ENCODE results near the gene PET100. TPM values are rescaled to one million over a fixed set of nuclear protein-coding genes. Genes with fewer than 3 reads are reported as not detected.

Gene PET100
- total RNA-seq, result 4.7 and 9.1 TPM in 2 replicates

GRCh38 chr19:7629347-7630054 lies at the start of gene PET100, which contains the start of gene XAB2:
Gene PET100 (plus strand): TSS chr19:7629793. CDS start chr19:7629834, 41 bp downstream.
Gene XAB2 (minus strand): TSS chr19:7629545. CDS start chr19:7629527, 18 bp downstream.

DNA sequence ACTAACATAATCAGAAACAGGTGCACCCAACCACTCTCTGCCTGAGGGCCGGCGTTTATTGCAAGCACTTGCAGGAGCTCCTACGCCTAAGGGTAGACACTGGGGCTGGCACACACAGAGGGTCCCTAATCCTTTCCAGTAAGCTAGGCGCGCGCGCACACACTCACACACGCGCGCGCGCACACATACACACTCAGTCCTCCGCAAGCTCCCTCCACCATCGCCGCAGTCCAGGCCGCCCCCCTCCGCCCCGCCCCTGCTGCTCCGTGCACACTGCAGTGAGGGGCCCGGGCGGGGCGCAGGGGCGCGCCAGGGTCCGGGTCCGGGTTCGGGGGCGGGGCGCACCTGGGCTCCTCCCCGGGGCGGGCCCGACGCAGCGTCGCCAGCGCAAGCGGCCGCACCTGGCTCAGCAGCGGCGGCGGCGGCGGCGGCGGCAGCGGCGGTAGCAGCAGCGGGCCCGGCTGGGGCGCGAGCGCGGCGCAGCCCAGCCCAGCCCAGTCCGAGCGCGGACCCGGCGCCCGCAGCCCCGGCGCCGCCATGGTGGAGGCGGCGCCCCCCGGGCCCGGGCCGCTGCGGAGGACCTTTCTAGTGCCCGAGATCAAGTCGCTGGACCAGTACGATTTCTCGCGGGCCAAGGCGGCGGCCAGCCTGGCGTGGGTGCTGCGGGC lies 34.0 kb upstream of the PET100 start, which contains the start of gene CAMSAP3:
TSS of gene CAMSAP3 (plus strand) at position 398 of the 668 bp plus-strand sequence. CDS start at position 538, 140 bp downstream.

GRCh38 chr19:7633698-7634097 lies 4.1 kb downstream of the PET100 start, which contains the start of gene PCP2:
Gene PCP2 (minus strand): TSS chr19:7633719. CDS start chr19:7633457, 262 bp downstream.

GRCh38 chr19:7636691-7637373 lies 7.2 kb downstream of the PET100 start, which contains the start of gene STXBP2:
Gene STXBP2 (plus strand): TSS chr19:7637110. CDS start chr19:7637150, 40 bp downstream.

DNA sequence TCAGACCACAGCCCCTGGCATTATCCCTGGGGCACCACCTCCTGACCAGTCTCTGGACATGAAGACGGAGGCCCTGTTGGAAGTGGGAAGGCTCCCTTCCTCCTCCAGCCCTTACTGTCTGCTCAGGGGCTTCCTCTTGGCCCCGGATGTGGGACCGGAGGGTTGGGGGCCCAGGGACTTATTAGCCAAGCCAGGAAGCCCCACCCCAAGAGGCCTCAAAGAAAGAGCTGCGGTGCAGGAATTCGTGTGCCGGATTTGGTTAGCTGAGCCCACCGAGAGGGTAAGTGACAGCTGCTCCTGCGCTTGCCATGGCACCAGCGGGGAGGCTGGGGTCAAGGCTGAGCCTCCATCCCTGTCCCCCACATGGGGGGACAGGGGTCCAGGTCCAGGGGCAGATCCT lies 39.2 kb downstream of the PET100 start, which contains the start of gene RETN:
TSS of gene RETN (plus strand) at position 208 of the 400 bp plus-strand sequence. CDS start 278 bp downstream, outside the sequence.

GRCh38 chr19:7676854-7677253 lies 47.3 kb downstream of the PET100 start, which contains the start of gene MCEMP1:
Gene MCEMP1 (plus strand): TSS chr19:7677090. CDS start chr19:7677121, 31 bp downstream.

DNA sequence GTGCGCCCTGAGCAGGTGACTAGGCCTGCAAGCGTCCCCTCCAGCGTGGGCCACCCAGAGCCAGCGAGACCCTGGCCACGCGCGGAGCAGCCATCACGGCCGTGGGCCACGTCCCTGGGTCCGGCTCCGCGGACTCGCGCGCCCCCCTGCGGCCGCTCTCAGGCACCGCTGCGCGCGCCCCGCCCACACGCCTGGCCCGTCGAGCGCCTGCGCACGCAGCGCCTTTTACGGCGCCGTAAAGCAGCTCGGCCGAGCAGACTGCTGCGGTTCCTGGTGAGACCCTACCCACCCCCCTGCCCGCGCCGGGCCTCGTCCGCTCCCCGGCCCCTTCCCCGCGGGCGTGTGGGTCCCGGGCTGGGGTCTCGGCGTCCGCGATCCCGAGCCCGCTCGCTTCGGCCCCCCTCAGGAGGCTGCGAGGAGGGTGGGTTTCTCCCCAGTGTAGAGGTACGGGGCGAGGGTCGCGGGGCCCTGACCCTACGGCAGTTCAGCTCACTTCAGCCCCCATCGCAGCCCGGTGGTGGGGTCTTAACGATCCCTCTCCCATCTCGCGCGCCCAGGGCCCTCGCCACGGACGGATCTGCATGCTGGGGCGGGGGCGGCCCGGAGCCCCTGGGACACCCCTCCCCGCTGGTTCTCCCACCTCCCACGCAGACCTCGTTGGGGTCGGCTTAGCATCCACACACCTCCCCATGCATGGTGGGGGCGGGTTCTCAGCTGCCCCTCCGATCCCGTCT lies 51.2 kb downstream of the PET100 start, which contains the start of gene TRAPPC5:
TSS of gene TRAPPC5 (plus strand) at position 228 of the 734 bp plus-strand sequence. CDS start 1,421 bp downstream, outside the sequence.

Other genes with a start within 250 kb of the PET100 start
- 1.8 and 2.0 TPM in 2 replicates for gene PEX11G, start 140.8 kb upstream of the PET100 start, total RNA-seq
- gene ZNF358, start 113.7 kb upstream of the PET100 start, total RNA-seq, result 22.7 and 31.2 TPM in 2 replicates
- gene MCOLN1, start 107.2 kb upstream of the PET100 start, total RNA-seq, result 6.5 and 8.8 TPM in 2 replicates
- 96.8 and 167 TPM in 2 replicates for gene PNPLA6, start 94.1 kb upstream of the PET100 start, total RNA-seq
- gene CAMSAP3, start 33.9 kb upstream of the PET100 start, total RNA-seq, result not detected in 2 replicates
- gene XAB2, start 248 bp upstream of the PET100 start, total RNA-seq, result 36.1 and 40.1 TPM in 2 replicates
- not detected in 2 replicates for gene PCP2, start 3.9 kb downstream of the PET100 start, total RNA-seq
- 5.4 and 14.9 TPM in 2 replicates for gene STXBP2, start 7.3 kb downstream of the PET100 start, total RNA-seq
- gene RETN, start 39.3 kb downstream of the PET100 start, total RNA-seq, result not detected in 2 replicates
- not detected in 2 replicates for gene MCEMP1, start 47.3 kb downstream of the PET100 start, total RNA-seq
- 64.4 and 67.2 TPM in 2 replicates for gene TRAPPC5, start 51.0 kb downstream of the PET100 start, total RNA-seq
- gene FCER2, start 72.3 kb downstream of the PET100 start, total RNA-seq, result not detected in 2 replicates
- not detected in 2 replicates for gene CLEC4G, start 102.3 kb downstream of the PET100 start, total RNA-seq
- gene CD209, start 117.7 kb downstream of the PET100 start, total RNA-seq, result not detected in 2 replicates
- not detected in 2 replicates for gene CLEC4M, start 133.4 kb downstream of the PET100 start, total RNA-seq
- 22.3 and 22.4 TPM in 2 replicates for gene EVI5L, start 200.4 kb downstream of the PET100 start, total RNA-seq
- 0.10 TPM in 1 of 2 replicates, not detected in the other for gene PRR36, start 244.6 kb downstream of the PET100 start, total RNA-seq